Aorta (tissue), 5 donors: ENCODE results near the gene FGF21. TPM values are rescaled to one million over a fixed set of nuclear protein-coding genes. Genes with fewer than 3 reads are reported as not detected.
"Not testable (repeated sequence)": the region's sequence is repeated elsewhere in the genome, so short reads cannot be mapped to it uniquely, and the experiment has no call there.

Experiments
- ATAC-seq: fragments of 200-7000 bp; cut with Tn5 transposase; one replicate; pipeline ENCODE4 v1.9.1; 2022; ENCODE audit warnings: moderate library complexity; ENCODE audit not compliant: low FRiP score
- DNase-seq, 2 donors: peaks; one replicate each; pipeline ENCODE4 v3.0.0-alpha.2; 2020
- H3K27ac ChIP-seq, 2 donors: one replicate each; pipeline ENCODE4 v1.5.1; 2013; ENCODE audit warnings: low read length in 2 of 2, mild to moderate bottlenecking in 2 of 2, moderate library complexity in 2 of 2, control low read depth in 1 of 2, inconsistent platforms in 1 of 2, low read depth in 1 of 2
- H3K27me3 ChIP-seq, 2 donors: one replicate each; pipeline ENCODE4 v1.6.1; 2013; ENCODE audit warnings: control low read depth in 1 of 2, low read length in 1 of 2, mild to moderate bottlenecking in 1 of 2, moderate library complexity in 1 of 2; ENCODE audit not compliant: insufficient read depth in 2 of 2, control insufficient read depth in 1 of 2
- H3K36me3 ChIP-seq, 2 donors: one replicate each; pipeline ENCODE4 v1.6.1; 2013; ENCODE audit warnings: control low read depth in 1 of 2, low read length in 1 of 2, mild to moderate bottlenecking in 1 of 2; ENCODE audit not compliant: insufficient read depth in 2 of 2, control insufficient read depth in 1 of 2
- H3K4me1 ChIP-seq, 2 donors: one replicate each; pipeline ENCODE4 v1.6.1; 2013; ENCODE audit warnings: low read length in 2 of 2, control low read depth in 1 of 2, mild to moderate bottlenecking in 1 of 2, moderate library complexity in 1 of 2; ENCODE audit not compliant: insufficient read depth in 2 of 2, control insufficient read depth in 1 of 2
- H3K4me3 ChIP-seq, 2 donors: one replicate each; pipeline ENCODE4 v1.5.1; 2013; ENCODE audit warnings: low read length in 2 of 2, control low read depth in 1 of 2, mild to moderate bottlenecking in 1 of 2
- H3K9me3 ChIP-seq: one replicate; pipeline ENCODE4 v1.6.1; 2013; ENCODE audit warnings: mild to moderate bottlenecking, low read length; ENCODE audit not compliant: control insufficient read depth
- WGBS, 2 donors: extraction: QIAGEN DNeasy Blood & Tissue Kit; methylation state at CpG; one replicate each; pipeline ENCODE4 v1.1.7; 2013; 5-methylcytosine and 5-hydroxymethylcytosine counted together
- intact Hi-C, 2 donors: fragments of 100-400 bp; cut with DNase I; formaldehyde crosslinking; loops; one replicate each; pipeline versions ENCODE4 v1.14.2 to v1.15.0; 2022
- polyA plus RNA-seq, 2 donors: library from polyadenylated mRNA; stranded (reverse); fragments of 200-250 nt; gene quantifications; one replicate each; pipeline ENCODE4 v1.2.3, GENCODE V29; 2013
- total RNA-seq, 2 donors: library from RNA; stranded (reverse); fragmentation: NEBNext Ultra II Directional; extraction: Animal tissue kit (Norgen Biotek cat#: 25700); gene quantifications; one replicate each; pipeline ENCODE4 v1.2.1, GENCODE V29; 2021
- donor health status: healthy with polysubstance abuse.
- donor health status: Bipolar disorder and iron deficiency.
- donor health status: DM: no; HTN: no; CAD: no.
- donor health status: DM: no; HTN: no; CAD: no.
- donor health status: DM: yes; HTN: yes; CAD: no.

The FGF21 gene
- total and polyA plus RNA-seq, 4 donors, result not detected

DNA sequence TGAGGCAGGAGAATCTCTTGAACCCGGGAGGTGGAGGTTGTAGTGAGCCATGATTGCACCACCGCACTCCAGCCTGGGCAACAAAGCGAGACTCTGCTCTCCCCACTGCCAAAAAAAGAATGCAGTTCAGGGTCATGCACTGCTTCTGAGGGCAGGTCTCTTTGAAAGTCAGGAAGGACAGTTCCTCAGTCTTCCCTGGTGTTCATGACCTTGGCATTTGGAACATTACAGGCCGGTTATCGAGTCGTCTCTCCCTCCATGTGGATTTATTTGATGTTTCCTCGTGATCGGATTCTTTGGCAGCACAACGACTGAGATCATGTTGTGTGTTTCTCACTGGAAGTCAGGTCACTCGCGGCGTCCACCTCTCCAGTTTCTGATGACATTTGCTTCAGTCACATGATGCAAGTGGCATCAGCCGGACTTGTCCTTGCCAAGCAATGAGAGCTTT is 17.2 kb downstream of the FGF21 start:
- Histone ChIP-seq H3K9me3 (no peaks in the 10 kb centered on the region), H3K36me3 (no peaks in the 10 kb centered on the region), H3K27ac (no peak overlapping the region), H3K27me3 (no peaks in the 10 kb centered on the region), H3K4me3 (no peak overlapping the region), H3K4me1 (no peaks in the 10 kb centered on the region)
- DNase-seq (no peak), ATAC-seq (no peak)
- intact Hi-C loops, result no loop called here
- 57 to 67% methylated on average over 13 of the region's 13 CpGs for whole genome bisulfite sequencing, 2 donors

- no peaks in the 10 kb centered on the region for H3K36me3 ChIP-seq
- no peaks in the 10 kb centered on the region for H3K27me3 ChIP-seq
- WGBS, 2 donors, result 92 to 94% methylated on average over 5 of the region's 5 CpGs
- ATAC-seq (no peak), DNase-seq (no peak)
- no peaks in the 10 kb centered on the region for H3K9me3 ChIP-seq
- no peak overlapping the region for H3K4me3 ChIP-seq
- intact Hi-C loops, result no loop called here
- H3K4me1 ChIP-seq, result no peaks in the 10 kb centered on the region
- no peak overlapping the region for H3K27ac ChIP-seq
Observed at GRCh38 chr19:48777139-48777538, 21.8 kb downstream of the FGF21 start.

DNA sequence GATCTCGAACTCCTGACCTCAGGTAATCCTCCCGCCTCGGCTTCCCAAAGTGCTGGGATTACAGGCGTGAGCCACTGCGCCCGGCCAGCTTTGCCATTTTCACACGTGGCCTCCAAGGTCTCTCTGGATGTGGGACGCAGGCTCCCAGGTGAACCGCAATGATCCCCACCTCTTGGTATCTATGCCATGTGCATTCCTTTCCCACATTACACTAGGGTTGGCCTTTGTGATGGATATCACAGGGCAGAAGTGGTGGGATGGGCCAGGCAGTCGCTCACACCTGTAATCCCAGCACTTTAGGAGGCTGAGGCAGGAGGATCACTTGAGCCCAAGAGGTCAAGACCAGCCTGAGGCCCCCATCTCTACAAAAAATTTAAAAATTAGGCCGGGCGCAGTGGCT is 22.4 kb downstream of the FGF21 start:
- intact Hi-C loops, result no loop called here

DNA sequence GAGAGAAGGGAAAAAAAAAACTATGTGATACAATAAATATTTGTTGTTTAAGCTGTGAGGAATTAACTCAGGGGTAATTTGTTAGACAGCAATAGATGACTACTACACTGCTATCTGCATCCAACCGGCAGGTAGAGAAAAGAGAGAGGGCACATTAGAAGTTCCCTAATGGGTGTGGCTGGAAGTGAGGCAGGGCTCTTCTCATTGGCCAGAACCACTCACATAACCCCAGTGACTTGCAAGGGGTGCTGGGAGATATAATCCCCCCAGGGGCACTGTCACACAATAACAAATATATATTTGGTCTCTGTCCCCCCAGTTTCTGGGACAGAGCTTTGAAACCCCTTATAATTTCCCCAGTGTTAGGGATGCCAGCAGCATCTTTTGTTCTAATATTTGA is 24.3 kb downstream of the FGF21 start:
- DNase-seq, result no peak
- intact Hi-C loops, result no loop called here
- ATAC-seq, result no peak

More for the DNA sequence above, 22.4 kb downstream of the FGF21 start:
- Histone ChIP-seq H3K9me3 (no peaks in the 10 kb centered on the region), H3K27me3 (no peaks in the 10 kb centered on the region), H3K36me3 (no peaks in the 10 kb centered on the region), H3K27ac (no peak overlapping the region), H3K4me3 (no peak overlapping the region), H3K4me1 (no peaks in the 10 kb centered on the region)
- DNase-seq (no peak), ATAC-seq (no peak)
- 91% methylated on average over 12 of the region's 12 CpGs for WGBS, 2 donors

DNA sequence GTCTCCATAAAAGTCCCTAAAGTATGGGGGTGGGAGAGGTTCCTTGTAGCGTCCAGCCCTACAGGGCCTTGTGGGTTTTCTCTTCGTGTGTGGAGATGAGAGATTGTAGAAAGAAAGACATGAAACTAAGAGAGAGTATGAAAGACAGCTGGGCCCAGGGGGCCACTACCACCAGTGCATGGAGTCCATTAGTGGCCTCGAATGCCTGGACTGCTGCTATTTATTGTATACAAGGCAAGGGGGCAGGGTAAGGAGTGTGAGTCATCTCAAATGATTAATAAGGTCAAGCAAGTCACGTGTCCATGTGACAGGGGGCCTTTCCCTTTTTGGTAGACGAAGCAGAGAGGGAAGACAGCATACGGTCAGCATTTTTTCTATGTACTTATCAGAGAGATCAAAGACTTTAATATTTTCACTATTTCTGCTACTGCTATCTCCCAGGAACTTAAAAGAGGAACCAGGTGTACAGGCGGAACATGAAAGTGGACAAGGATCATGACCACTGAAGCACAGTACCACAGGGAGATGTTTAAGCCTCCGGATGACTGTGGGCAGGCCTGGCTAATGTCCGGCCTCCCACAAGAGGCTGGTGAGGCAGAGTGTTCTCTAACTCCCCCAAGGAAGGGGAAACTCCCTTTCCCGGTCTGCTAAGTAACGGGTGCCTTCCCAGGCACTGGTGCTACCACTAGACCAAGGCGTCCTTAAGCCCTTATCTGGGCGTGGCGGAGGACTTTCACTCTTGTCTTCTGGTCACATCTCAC is 25.5 kb downstream of the FGF21 start:
- DNase-seq (no peak), ATAC-seq (no peak)
- intact Hi-C loops, result no loop called here
- no peaks in the 10 kb centered on the region for H3K9me3 ChIP-seq
- H3K4me3 ChIP-seq, result no peak overlapping the region
- WGBS, 2 donors, result 72 to 73% methylated on average over 14 of the region's 14 CpGs
- H3K36me3 ChIP-seq, result no peaks in the 10 kb centered on the region
- H3K27me3 ChIP-seq, result no peaks in the 10 kb centered on the region
- no peak overlapping the region for H3K27ac ChIP-seq
- H3K4me1 ChIP-seq, result no peaks in the 10 kb centered on the region

More for the DNA sequence above, 24.3 kb downstream of the FGF21 start:
- Histone ChIP-seq H3K27me3 (no peaks in the 10 kb centered on the region), H3K4me1 (no peaks in the 10 kb centered on the region), H3K9me3 (no peaks in the 10 kb centered on the region), H3K4me3 (no peak overlapping the region), H3K36me3 (no peaks in the 10 kb centered on the region), H3K27ac (no peak overlapping the region)
- 79 to 86% methylated on average over 1 of the region's 1 CpG for WGBS, 2 donors

- no peak overlapping the region for H3K27ac ChIP-seq
- ATAC-seq, result no peak
- no peaks in the 10 kb centered on the region for H3K36me3 ChIP-seq
- no peaks in the 10 kb centered on the region for H3K4me1 ChIP-seq
- no peaks in the 10 kb centered on the region for H3K9me3 ChIP-seq
- intact Hi-C loops, result no loop called here
- no peak overlapping the region for H3K4me3 ChIP-seq
- H3K27me3 ChIP-seq, result no peaks in the 10 kb centered on the region
- WGBS, 2 donors, result 61 to 62% methylated on average over 5 of the region's 5 CpGs
- DNase-seq, result no peak
Observed at GRCh38 chr19:48784527-48784926, 29.2 kb downstream of the FGF21 start.

DNA sequence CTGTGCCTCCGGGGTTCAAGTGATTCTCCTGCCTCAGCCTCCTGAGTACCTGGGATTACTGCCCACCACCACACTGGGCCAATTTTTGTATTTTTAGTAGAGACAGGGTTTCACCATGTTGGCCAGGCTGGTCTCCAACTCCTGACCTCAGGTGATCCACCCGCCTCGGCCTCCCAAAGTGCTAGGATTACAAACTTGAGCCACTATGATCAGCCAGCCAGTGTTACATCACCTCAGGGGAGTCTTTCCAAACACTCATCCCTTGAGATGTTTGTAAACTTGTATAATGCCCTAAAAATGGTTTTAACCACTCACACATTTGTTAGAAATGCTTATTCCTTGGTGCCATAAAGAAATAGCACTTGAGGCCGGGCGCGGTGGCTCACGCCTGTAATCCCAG is 31.1 kb downstream of the FGF21 start:
- not testable (repeated sequence) for H3K36me3 ChIP-seq, H3K27me3 ChIP-seq, H3K4me1 ChIP-seq, DNase-seq, H3K27ac ChIP-seq, H3K9me3 ChIP-seq, ATAC-seq, H3K4me3 ChIP-seq
- intact Hi-C loops, result loop anchor here in 1 of 2 donors (5.0 kb wide), 1 partner anchor 186 kb away; no protein-coding TSS in a partner anchor
- WGBS, 2 donors, result 94% methylated on average over 7 of the region's 7 CpGs

GRCh38 chr19:48787331-48787730 is 32.0 kb downstream of the FGF21 start:
- not testable (repeated sequence) for H3K36me3 ChIP-seq, H3K9me3 ChIP-seq, ATAC-seq, H3K27me3 ChIP-seq, H3K27ac ChIP-seq, H3K4me1 ChIP-seq, H3K4me3 ChIP-seq, DNase-seq
- intact Hi-C loops, result loop anchor here in 1 of 2 donors (5.0 kb wide), 1 partner anchor 185 kb away; no protein-coding TSS in a partner anchor
- WGBS, 2 donors, result 85% methylated on average over 9 of the region's 9 CpGs

DNA sequence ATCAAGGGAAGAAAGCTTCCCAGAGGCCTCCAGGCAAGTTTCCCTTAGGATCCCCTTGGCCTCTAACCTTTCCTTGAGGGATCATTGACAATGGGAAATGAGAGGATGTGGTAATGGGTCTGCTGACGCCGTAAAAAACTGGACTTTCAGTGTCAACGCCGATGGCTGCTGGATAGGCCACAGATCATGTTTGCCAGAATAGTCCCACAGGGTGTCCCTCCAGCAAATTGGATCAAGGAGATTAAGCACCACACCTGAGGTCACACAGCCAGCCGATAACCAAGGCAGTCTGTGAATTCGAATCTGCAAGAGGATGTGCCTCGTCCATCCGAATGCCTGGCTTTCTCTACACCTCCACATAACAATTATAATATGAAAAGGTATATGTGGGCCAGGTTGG is 37.9 kb downstream of the FGF21 start:
- Histone ChIP-seq H3K27me3 (no peaks in the 10 kb centered on the region), H3K27ac (no peak overlapping the region), H3K4me1 (no peaks in the 10 kb centered on the region), H3K4me3 (no peak overlapping the region), H3K36me3 (no peaks in the 10 kb centered on the region), H3K9me3 (no peaks in the 10 kb centered on the region)
- ATAC-seq (no peak), DNase-seq (no peak)
- intact Hi-C loops, result loop anchor here in 1 of 2 donors (5.0 kb wide), 1 partner anchor 174 kb away; the partner anchor contains the start of gene FTL
- WGBS, 2 donors, result 64 to 77% methylated on average over 8 of the region's 8 CpGs
